T follicular helper cell (primary cell): ENCODE measurements around the gene ACADVL.
"Not testable (repeated sequence)": the region's sequence is repeated elsewhere in the genome, so short reads cannot be mapped to it uniquely, and the experiment has no call there.

Experiments used
- DNase-seq: peaks from one replicate; pipeline ENCODE4 v3.0.0-alpha.2; 2020; ENCODE audit warnings: low read depth
- total RNA-seq, 2 experiments: gene quantifications; one replicate each; lab custom pipeline; 2026; lab: John Stamatoyannopoulos, UW

ACADVL gene
- 164 to 304 reads per million in 2 experiments for total RNA-seq

- peak; percentile 60 for DNase-seq
Observed at GRCh38 chr17:7219812-7220592, at the start of gene ACADVL, which contains the start of gene DLG4. TSS of gene ACADVL (plus strand) at chr17:7219938. CDS start at chr17:7219985, 47 bp downstream. TSS of gene DLG4 (minus strand) at chr17:7219836.

GRCh38 chr17:7172522-7173191 is 47.1 kb upstream of the ACADVL start:
- DNase-seq = not testable (repeated sequence)

GRCh38 chr17:7173687-7174602 is 45.8 kb upstream of the ACADVL start:
- peak; percentile 12 for DNase-seq

GRCh38 chr17:7174603-7175326 is 45.0 kb upstream of the ACADVL start:
- DNase-seq = no peak

GRCh38 chr17:7175330-7175733 is 44.4 kb upstream of the ACADVL start:
- DNase-seq = no peak

GRCh38 chr17:7176107-7176840 is 43.5 kb upstream of the ACADVL start:
- DNase-seq = no peak

- no peak for DNase-seq
Observed at GRCh38 chr17:7176841-7177190, 42.9 kb upstream of the ACADVL start.

- DNase-seq = peak; percentile 55
Observed at GRCh38 chr17:7177191-7177953, 42.4 kb upstream of the ACADVL start.

GRCh38 chr17:7177954-7178477 is 41.7 kb upstream of the ACADVL start:
- DNase-seq = no peak

GRCh38 chr17:7178973-7179316 is 40.8 kb upstream of the ACADVL start:
- no peak for DNase-seq

GRCh38 chr17:7179317-7180254 is 40.2 kb upstream of the ACADVL start, which contains the start of gene ASGR1:
TSS of gene ASGR1 (minus strand) at chr17:7179370. CDS start at chr17:7178563, 807 bp downstream.
- no peak for DNase-seq

- not testable (repeated sequence) for DNase-seq
Observed at GRCh38 chr17:7182101-7182500, 37.6 kb upstream of the ACADVL start.

- no peak for DNase-seq
Observed at GRCh38 chr17:7183433-7184090, 36.2 kb upstream of the ACADVL start.

- DNase-seq = no peak
Observed at GRCh38 chr17:7184091-7184488, 35.6 kb upstream of the ACADVL start.

GRCh38 chr17:7184647-7185046 is 35.1 kb upstream of the ACADVL start:
- no peak for DNase-seq

GRCh38 chr17:7186241-7186640 is 33.5 kb upstream of the ACADVL start:
- no peak for DNase-seq

GRCh38 chr17:7190276-7190917 is 29.3 kb upstream of the ACADVL start:
- DNase-seq = no peak

- DNase-seq = no peak
Observed at GRCh38 chr17:7191069-7191468, 28.7 kb upstream of the ACADVL start.
